Kidney (tissue), 14 donors: Measurements from ENCODE around the gene FOXO1. TPM values are rescaled to one million over a fixed set of nuclear protein-coding genes. Genes with fewer than 3 reads are reported as not detected.

Experiments
- DNase-seq, 5 donors: peaks; one replicate each; pipeline ENCODE4 v3.0.0-alpha.2; 2013 to 2020
- FAIRE-seq: peaks from 2 replicates; lab custom pipeline; 2012; peaks lifted over from hg19 to GRCh38; lab: Jason Lieb, UNC
- H3K27ac ChIP-seq, 2 donors: one replicate each; pipeline ENCODE4 v1.7.0; 2013; ENCODE audit warnings: low read depth in 2 of 2, low read length in 2 of 2, inconsistent platforms in 1 of 2
- H3K27me3 ChIP-seq: one replicate; pipeline ENCODE4 v1.7.1; 2013; ENCODE audit warnings: low read length, inconsistent platforms; ENCODE audit not compliant: control insufficient read depth, insufficient read depth
- H3K36me3 ChIP-seq, 3 donors: one replicate each; pipeline versions ENCODE4 v1.7.0 to v1.7.1; 2013; ENCODE audit warnings: low read length in 3 of 3, control low read depth in 1 of 3, inconsistent platforms in 1 of 3; ENCODE audit not compliant: insufficient read depth in 3 of 3, control insufficient read depth in 2 of 3
- H3K4me1 ChIP-seq, 3 donors: one replicate each; pipeline versions ENCODE4 v1.7.0 to v1.7.1; 2013; ENCODE audit warnings: low read length in 3 of 3, inconsistent platforms in 1 of 3, low read depth in 1 of 3; ENCODE audit not compliant: control insufficient read depth in 2 of 3, insufficient read depth in 2 of 3
- H3K4me3 ChIP-seq, 3 donors: one replicate each; pipeline versions ENCODE4 v1.7.0 to v1.8.1; 2013; ENCODE audit warnings: low read length in 3 of 3, control low read depth in 1 of 3, inconsistent platforms in 1 of 3
- H3K9ac ChIP-seq, 3 donors: one replicate each; pipeline versions ENCODE4 v1.7.0 to v1.7.1; 2013; ENCODE audit warnings: low read length in 3 of 3, control low read depth in 1 of 3, inconsistent platforms in 1 of 3
- H3K9me3 ChIP-seq, 3 donors: one replicate each; pipeline versions ENCODE4 v1.7.0 to v1.7.1; 2013; ENCODE audit warnings: low read length in 3 of 3, control low read depth in 1 of 3, inconsistent platforms in 1 of 3; ENCODE audit not compliant: control insufficient read depth in 2 of 3, insufficient read depth in 1 of 3
- intact Hi-C: fragments of 100-400 bp; cut with DNase I; formaldehyde crosslinking; loops from one replicate; pipeline ENCODE4 v1.11.1; 2022
- polyA plus RNA-seq: library from polyadenylated mRNA; stranded (reverse); fragments of 350-450 nt; fragmentation: Illumina TruSeq; extraction: RNeasy Lipid Tissue Mini Kit (QIAGEN cat#74804); gene quantifications from one replicate; pipeline ENCODE4 v1.2.3, GENCODE V29; 2014; ENCODE audit warnings: low read depth, low replicate concordance; ENCODE audit not compliant: insufficient read depth
- total RNA-seq: library from RNA; stranded (reverse); fragmentation: NEBNext Ultra II Directional; extraction: Animal tissue kit (Norgen Biotek cat#: 25700); gene quantifications from one replicate; pipeline ENCODE4 v1.2.1, GENCODE V29; 2021
- TF ChIP-seq, protein P1 (sequence below): IDR thresholded peaks from 3 replicates; pipeline ENCODE4 v1.5.1; 2012; ENCODE audit warnings: mild to moderate bottlenecking, moderate library complexity, borderline replicate concordance; ENCODE audit not compliant: insufficient read depth; ENCODE audit errors: extremely low read depth
- donor health status: control.
- donor health status: control.
- donor health status: control.
- donor health status: control.
- donor health status: control.
- donor health status: DM: yes; HTN: yes; CAD: no.
- donor health status: Normal renal cell carcinoma (clear cell type).

FOXO1 gene
- total and polyA plus RNA-seq, 2 donors from 2014 or later = 8.6 to 54.6 TPM

DNA sequence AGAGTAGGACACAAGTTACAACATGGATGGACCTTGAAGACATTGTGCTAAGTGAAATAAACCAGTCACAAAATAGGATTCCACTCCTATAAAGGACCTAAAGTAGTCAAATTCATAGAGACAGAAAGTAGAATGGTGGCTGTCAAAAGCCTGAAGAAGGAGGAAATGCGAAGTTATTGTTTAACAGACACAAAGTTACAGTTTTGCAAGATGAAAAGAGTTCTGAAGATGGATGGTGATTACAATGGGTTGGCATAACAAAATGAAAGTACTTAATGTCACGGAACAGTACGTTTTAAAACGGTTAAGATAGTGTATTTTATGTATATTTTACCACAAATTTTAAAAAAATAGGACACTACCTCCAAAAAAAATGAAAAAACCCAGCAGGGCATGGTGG is 34.8 kb downstream of the FOXO1 start:
- FAIRE-seq = peak; percentile 44
- DNase-seq = no peak
- intact Hi-C loops = no loop called here
- Histone ChIP-seq H3K27me3 (no peaks in the 10 kb centered on the region), H3K4me1 (peaks cover 0 to 9% (median 5%) of the 10 kb centered on the region in 3 donors), H3K36me3 (no peaks in the 10 kb centered on the region), H3K4me3 (no peak overlapping the region), H3K27ac (no peak overlapping the region), H3K9me3 (no peaks in the 10 kb centered on the region), H3K9ac (no peak overlapping the region)
- TF ChIP-seq, protein P1, sequence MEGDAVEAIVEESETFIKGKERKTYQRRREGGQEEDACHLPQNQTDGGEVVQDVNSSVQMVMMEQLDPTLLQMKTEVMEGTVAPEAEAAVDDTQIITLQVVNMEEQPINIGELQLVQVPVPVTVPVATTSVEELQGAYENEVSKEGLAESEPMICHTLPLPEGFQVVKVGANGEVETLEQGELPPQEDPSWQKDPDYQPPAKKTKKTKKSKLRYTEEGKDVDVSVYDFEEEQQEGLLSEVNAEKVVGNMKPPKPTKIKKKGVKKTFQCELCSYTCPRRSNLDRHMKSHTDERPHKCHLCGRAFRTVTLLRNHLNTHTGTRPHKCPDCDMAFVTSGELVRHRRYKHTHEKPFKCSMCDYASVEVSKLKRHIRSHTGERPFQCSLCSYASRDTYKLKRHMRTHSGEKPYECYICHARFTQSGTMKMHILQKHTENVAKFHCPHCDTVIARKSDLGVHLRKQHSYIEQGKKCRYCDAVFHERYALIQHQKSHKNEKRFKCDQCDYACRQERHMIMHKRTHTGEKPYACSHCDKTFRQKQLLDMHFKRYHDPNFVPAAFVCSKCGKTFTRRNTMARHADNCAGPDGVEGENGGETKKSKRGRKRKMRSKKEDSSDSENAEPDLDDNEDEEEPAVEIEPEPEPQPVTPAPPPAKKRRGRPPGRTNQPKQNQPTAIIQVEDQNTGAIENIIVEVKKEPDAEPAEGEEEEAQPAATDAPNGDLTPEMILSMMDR = no peak

DNA sequence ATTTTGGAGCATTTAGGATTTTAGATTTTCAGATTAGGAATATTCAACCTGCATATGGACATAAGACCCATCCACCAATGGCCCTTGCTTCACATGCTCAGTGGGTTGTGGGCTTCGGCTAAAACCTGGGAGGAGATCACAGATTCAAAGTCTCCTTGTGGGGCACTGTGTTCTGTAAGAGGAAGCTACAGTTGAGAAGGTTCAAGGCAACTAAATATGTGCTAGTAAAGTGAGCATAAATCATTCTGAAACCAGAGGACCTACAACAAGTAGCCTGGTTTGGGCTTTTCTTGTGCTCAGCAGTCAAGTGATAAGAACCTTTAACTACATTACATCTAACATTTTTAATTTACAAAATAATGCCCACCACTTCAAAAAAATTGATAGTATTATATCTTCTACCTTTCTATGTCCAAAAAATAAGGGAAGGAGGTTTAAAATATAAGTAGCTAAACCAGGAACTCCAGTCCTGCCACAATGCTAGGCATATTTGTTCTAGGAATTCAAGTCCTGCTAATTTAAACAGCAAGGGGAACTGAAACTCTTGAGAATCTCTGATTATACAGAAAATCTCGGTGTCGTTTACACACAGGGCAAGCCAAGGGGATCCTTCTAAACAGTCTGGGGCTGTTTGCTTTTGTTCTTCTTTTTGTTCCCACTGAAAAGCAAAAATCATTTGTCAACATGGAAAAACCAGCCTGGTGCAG is 36.6 kb downstream of the FOXO1 start:
- DNase-seq = peak in 2 of 5 donors; percentile 29 to 45
- Histone ChIP-seq H3K36me3 (no peaks in the 10 kb centered on the region), H3K9me3 (no peaks in the 10 kb centered on the region), H3K27me3 (no peaks in the 10 kb centered on the region), H3K9ac (no peak overlapping the region), H3K27ac (no peak overlapping the region), H3K4me1 (peaks cover 0 to 9% (median 5%) of the 10 kb centered on the region in 3 donors), H3K4me3 (no peak overlapping the region)
- intact Hi-C loops = no loop called here
- TF ChIP-seq, protein P1 = no peak
- no peak for FAIRE-seq

DNA sequence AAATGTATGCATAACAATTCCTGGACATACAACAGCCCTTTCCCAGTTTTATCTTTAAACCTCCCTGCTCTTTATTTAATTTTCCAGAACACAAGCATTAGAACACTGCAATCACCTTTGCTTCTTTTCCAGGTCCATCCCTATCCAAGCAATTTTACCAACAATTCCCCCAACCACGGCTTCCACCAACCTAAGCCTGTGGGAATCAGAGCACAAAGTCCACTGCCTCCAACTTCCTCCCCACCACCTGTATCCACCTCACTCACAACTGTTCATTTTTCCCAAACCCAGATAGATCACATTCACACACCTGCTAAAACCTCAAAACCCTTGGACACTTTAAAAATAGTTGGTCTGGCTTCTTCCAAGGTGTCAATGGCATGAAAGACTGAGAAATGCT is 39.5 kb downstream of the FOXO1 start:
- H3K4me3 ChIP-seq = no peak overlapping the region
- H3K27ac ChIP-seq = no peak overlapping the region
- FAIRE-seq = no peak

More for the DNA sequence above, 39.5 kb downstream of the FOXO1 start:
- intact Hi-C loops = no loop called here
- DNase-seq = no peak
- TF ChIP-seq, protein P1 = no peak
- Histone ChIP-seq H3K27me3 (no peaks in the 10 kb centered on the region), H3K9ac (no peak overlapping the region), H3K4me1 (peaks cover 0 to 9% (median 5%) of the 10 kb centered on the region in 3 donors), H3K9me3 (no peaks in the 10 kb centered on the region), H3K36me3 (no peaks in the 10 kb centered on the region)
